DMS153 treated with DMSO at 0.1 percent for 48 hours (cell line): ENCODE results near the gene ATP5F1A.
"Not testable (repeated sequence)": the region's sequence is repeated elsewhere in the genome, so short reads cannot be mapped to it uniquely, and the experiment has no call there.

Source experiments
- DNase-seq: peaks from one replicate; lab custom pipeline; 2025; ENCODE audit not compliant: unreplicated experiment; lab: John Stamatoyannopoulos, UW

The ATP5F1A gene

GRCh38 chr18:46048641-46049040 lies 49.5 kb downstream of the ATP5F1A start:
- no peak for DNase-seq

DNA sequence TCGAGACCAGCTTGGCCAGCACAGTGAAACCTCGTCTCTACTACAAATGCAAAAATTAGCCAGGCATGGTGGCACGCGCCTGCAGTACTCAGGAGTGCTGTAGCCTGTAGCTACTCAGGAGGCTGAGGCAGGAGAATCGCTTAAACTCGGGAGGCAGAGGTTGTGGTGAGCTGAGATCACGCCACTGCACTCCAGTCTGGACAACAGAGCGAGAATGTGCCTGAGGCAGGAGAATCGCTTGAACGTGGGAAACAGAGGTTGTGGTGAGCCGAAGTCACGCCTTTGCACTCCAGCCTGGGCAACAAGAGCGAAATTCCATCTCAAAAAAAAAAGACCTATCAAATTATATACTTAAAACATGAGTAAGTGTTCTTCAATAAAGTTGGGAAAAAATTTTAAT lies 50.7 kb downstream of the ATP5F1A start:
- not testable (repeated sequence) for DNase-seq

- no peak for DNase-seq
Measured at GRCh38 chr18:46046688-46047087, 51.4 kb downstream of the ATP5F1A start.

DNA sequence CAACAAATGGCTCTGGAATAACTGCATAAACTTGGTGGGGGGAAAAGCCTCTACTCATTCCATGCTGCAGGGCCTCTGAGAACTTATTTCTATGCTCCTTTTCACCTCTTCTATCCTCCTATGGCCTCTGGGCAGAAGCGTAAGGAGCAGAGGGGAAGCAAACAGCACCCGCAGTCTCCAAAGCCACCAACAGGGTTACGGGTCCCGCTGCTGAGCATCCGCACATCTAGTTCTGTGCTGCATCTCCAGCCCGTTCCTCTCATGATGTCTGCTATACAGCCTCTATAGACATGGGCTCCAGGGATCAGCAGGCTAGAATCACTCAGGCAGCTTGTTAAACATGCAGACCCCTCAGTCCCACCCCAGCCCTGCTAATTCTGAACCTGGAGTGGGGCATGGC lies 52.0 kb downstream of the ATP5F1A start:
- DNase-seq: no peak

DNA sequence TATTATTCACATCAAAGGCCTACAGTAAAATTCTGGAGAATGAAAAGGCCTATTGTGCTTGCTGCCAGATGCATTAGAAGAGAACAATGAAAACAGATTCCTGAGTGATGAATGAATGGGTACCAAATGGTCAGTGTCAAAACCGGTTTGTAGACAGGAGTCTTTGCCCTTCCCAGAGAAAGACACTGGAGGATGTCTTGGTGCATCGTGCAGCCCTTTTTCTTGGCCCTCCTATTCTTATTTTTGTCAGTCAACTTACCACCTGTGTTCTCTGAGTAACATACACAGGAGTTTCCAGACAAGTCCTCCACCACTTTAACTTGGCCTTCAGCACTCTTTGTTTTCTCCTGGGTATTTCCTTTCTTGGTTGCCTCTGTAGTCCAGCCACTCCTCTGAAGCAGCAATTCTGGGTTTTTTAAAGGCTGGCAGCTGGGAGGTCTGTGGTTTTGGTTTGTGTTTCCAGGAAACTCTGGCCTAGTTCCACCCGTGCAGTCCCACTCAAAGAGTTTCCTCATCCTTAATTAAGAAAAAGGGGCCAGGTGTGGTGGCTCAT lies 55.4 kb downstream of the ATP5F1A start:
- DNase-seq: no peak

- no peak for DNase-seq
Measured at GRCh38 chr18:46040747-46041104, 57.4 kb downstream of the ATP5F1A start.

- no peak for DNase-seq
Measured at GRCh38 chr18:46040033-46040746, 57.9 kb downstream of the ATP5F1A start.

GRCh38 chr18:46037512-46038305 lies 60.4 kb downstream of the ATP5F1A start:
- DNase-seq: no peak

GRCh38 chr18:46035696-46036680 lies 62.1 kb downstream of the ATP5F1A start:
- DNase-seq: no peak

GRCh38 chr18:46034230-46034629 lies 63.9 kb downstream of the ATP5F1A start:
- no peak for DNase-seq

DNA sequence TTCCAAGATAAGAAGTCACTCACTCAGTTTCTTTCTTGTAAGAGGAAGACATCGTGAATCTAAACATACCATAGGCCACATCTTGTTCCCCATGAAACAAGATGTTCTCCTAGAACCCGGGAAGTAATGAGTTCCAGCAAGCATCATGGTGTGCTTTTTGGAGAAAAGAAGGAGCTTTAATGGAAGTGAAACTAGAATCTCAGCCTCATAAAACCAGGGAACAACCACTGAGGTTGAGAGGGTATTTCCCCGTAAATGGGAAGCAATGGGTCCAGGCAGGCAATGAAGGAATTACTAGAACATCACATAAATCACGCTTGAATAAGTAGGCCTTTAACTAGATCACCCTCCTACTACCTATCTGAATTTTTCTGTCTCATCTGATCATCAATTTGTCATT lies 66.4 kb downstream of the ATP5F1A start:
- no peak for DNase-seq
